ENCODE data around the gene LPAR1.

LPAR1 gene

GRCh38 chr9:110919050-110919435, 119.2 kb downstream of the LPAR1 start:
- no peak for DNase-seq (ENCODE audit: low read depth)
- H3K4me3 ChIP-seq (ENCODE audit: low read depth, low read length), result no peak overlapping the region
- no peak for TF ChIP-seq CTCF (IDR thresholded peaks at IDR 0.05; ENCODE audit: low read depth, low read length, missing control alignments)
- in situ Hi-C loops (cut with HindIII; ENCODE audit: low sequenced_read_pairs), result no loop called here

- DNase-seq (ENCODE audit: low read depth), result no peak
- no peak overlapping the region for H3K4me3 ChIP-seq (ENCODE audit: low read depth, low read length)
- no peak for TF ChIP-seq CTCF (IDR thresholded peaks at IDR 0.05; ENCODE audit: low read depth, low read length, missing control alignments)
- in situ Hi-C loops (cut with HindIII; ENCODE audit: low sequenced_read_pairs), result no loop called here
These were observed 119.8 kb downstream of the LPAR1 start for GRCh38 chr9:110918316-110919049.

- no peak overlapping the region for H3K4me3 ChIP-seq (ENCODE audit: low read depth, low read length)
- no peak for DNase-seq (ENCODE audit: low read depth)
- in situ Hi-C loops (cut with HindIII; ENCODE audit: low sequenced_read_pairs), result no loop called here
- TF ChIP-seq CTCF (IDR thresholded peaks at IDR 0.05; ENCODE audit: low read depth, low read length, missing control alignments), result no peak
These were observed 121.9 kb downstream of the LPAR1 start for GRCh38 chr9:110916403-110916802.

- DNase-seq (ENCODE audit: low read depth), result no peak
- H3K4me3 ChIP-seq (ENCODE audit: low read depth, low read length), result no peak overlapping the region
- in situ Hi-C loops (cut with HindIII; ENCODE audit: low sequenced_read_pairs), result no loop called here
- TF ChIP-seq CTCF (IDR thresholded peaks at IDR 0.05; ENCODE audit: low read depth, low read length, missing control alignments), result no peak
These were observed 125.6 kb downstream of the LPAR1 start for GRCh38 chr9:110912419-110913291.

GRCh38 chr9:110911659-110912418, 126.4 kb downstream of the LPAR1 start:
- DNase-seq (ENCODE audit: low read depth), result no peak
- no peak for TF ChIP-seq CTCF (IDR thresholded peaks at IDR 0.05; ENCODE audit: low read depth, low read length, missing control alignments)
- H3K4me3 ChIP-seq (ENCODE audit: low read depth, low read length), result no peak overlapping the region
- in situ Hi-C loops (cut with HindIII; ENCODE audit: low sequenced_read_pairs), result no loop called here

- no peak for DNase-seq (ENCODE audit: low read depth)
- H3K4me3 ChIP-seq (ENCODE audit: low read depth, low read length), result no peak overlapping the region
- in situ Hi-C loops (cut with HindIII; ENCODE audit: low sequenced_read_pairs), result no loop called here
- TF ChIP-seq CTCF (IDR thresholded peaks at IDR 0.05; ENCODE audit: low read depth, low read length, missing control alignments), result no peak
These were observed 129.4 kb downstream of the LPAR1 start for GRCh38 chr9:110908894-110909293.

Measured in astrocyte of the cerebellum (primary cell).